Measurements from ENCODE around the gene NSG2.

Gene NSG2

GRCh38 chr5:174045470-174046025, at the start of gene NSG2:
NSG2 (plus strand) TSS chr5:174045706; CDS start chr5:174046756, 1,050 bp downstream.
- DNase-seq, result peak; percentile 94 to 97

- no peak for DNase-seq
Observed at GRCh38 chr5:173997331-173997730, 48.2 kb upstream of the NSG2 start.

GRCh38 chr5:173998531-173998930, 47.0 kb upstream of the NSG2 start:
- DNase-seq, result no peak

- DNase-seq, result no peak
Observed at GRCh38 chr5:174000076-174000475, 45.4 kb upstream of the NSG2 start.

GRCh38 chr5:174003795-174004194, 41.7 kb upstream of the NSG2 start:
- DNase-seq, result no peak

GRCh38 chr5:174008922-174009321, 36.6 kb upstream of the NSG2 start:
- no peak for DNase-seq

- DNase-seq, result no peak
Observed at GRCh38 chr5:174010365-174010764, 35.1 kb upstream of the NSG2 start.

GRCh38 chr5:174011441-174011840, 34.1 kb upstream of the NSG2 start:
- DNase-seq, result no peak

- DNase-seq, result peak; percentile 49 to 50
Observed at GRCh38 chr5:174020069-174020927, 25.2 kb upstream of the NSG2 start.

- no peak for DNase-seq
Observed at GRCh38 chr5:174020928-174021304, 24.6 kb upstream of the NSG2 start.

GRCh38 chr5:174022384-174023095, 23.0 kb upstream of the NSG2 start:
- no peak for DNase-seq

- DNase-seq, result no peak
Observed at GRCh38 chr5:174030286-174030685, 15.2 kb upstream of the NSG2 start.

- DNase-seq, result no peak
Observed at GRCh38 chr5:174044466-174045254, 846 bp upstream of the NSG2 start.

- DNase-seq, result no peak
Observed at GRCh38 chr5:174046558-174046957, 1.1 kb downstream of the NSG2 start.

- DNase-seq, result no peak
Observed at GRCh38 chr5:174047472-174048099, 2.1 kb downstream of the NSG2 start.

GRCh38 chr5:174052636-174053035, 7.1 kb downstream of the NSG2 start:
- DNase-seq, result no peak

- DNase-seq, result no peak
Observed at GRCh38 chr5:174053905-174054304, 8.4 kb downstream of the NSG2 start.

GRCh38 chr5:174056064-174056847, 10.8 kb downstream of the NSG2 start:
- DNase-seq, result no peak

- DNase-seq, result no peak
Observed at GRCh38 chr5:174057206-174057605, 11.7 kb downstream of the NSG2 start.

- DNase-seq, result no peak
Observed at GRCh38 chr5:174058433-174059122, 13.1 kb downstream of the NSG2 start.

- no peak for DNase-seq
Observed at GRCh38 chr5:174059247-174059646, 13.7 kb downstream of the NSG2 start.

Data from Kasumi-1 (cell line).